HepG2 (cell line): ENCODE data around the gene ST8SIA1. TPM values are rescaled to one million over a fixed set of nuclear protein-coding genes. Genes with fewer than 3 reads are reported as not detected.

Source experiments
- ATAC-seq: fragments of 200-7000 bp; cut with Tn5 transposase; 3 replicates; pipeline ENCODE4 v1.9.1; 2020; ENCODE audit warnings: mild to moderate bottlenecking, moderate library complexity
- BruUV-seq: library from RNA; stranded (reverse); fragments of 400-500 nt; replicated peaks from 2 replicates; lab custom pipeline; 2021; lab: Mats Ljungman, UMichigan
- CTCF ChIA-PET: fragments of 300-600 bp; formaldehyde crosslinking; extraction: SDS; loops from one replicate; lab custom pipeline; 2021; ENCODE audit warnings: low total read pairs, inconsistent platforms, low intra/inter-chr PET ratio; lab: Yijun Ruan, JAX
- POLR2A ChIA-PET: fragments of 350-600 bp; sonication (Branson Sonifier 250); formaldehyde crosslinking; loops from one replicate; lab custom pipeline; 2020; ENCODE audit warnings: antibody characterized with exemption, inconsistent platforms; lab: Yijun Ruan, JAX
- DNase-seq: peaks from one replicate; pipeline ENCODE4 v3.0.0-alpha.2; 2015; ENCODE audit warnings: low spot score
- FAIRE-seq: peaks from 3 replicates; lab custom pipeline; 2011; peaks lifted over from hg19 to GRCh38; lab: Jason Lieb, UNC
- H2AFZ ChIP-seq: one replicate; pipeline ENCODE4 v1.6.1; 2011; ENCODE audit warnings: low read length, inconsistent platforms
- H3K27ac ChIP-seq: fragments of 300-600 bp; 3 replicates; pipeline ENCODE4 v1.8.0; 2011; ENCODE audit warnings: mixed run types, mild to moderate bottlenecking, mixed read lengths, low read length, inconsistent platforms; ENCODE audit not compliant: insufficient read depth; ENCODE audit errors: extremely low read length
- H3K27me3 ChIP-seq, 2 experiments: fragments of 200-600 bp in 1 of 2; 2 replicates in 1 of 2; 3 replicates in 1 of 2; pipeline versions ENCODE4 v1.6.0 to v1.8.0; 2011; ENCODE audit warnings: low read length in 2 of 2, mild to moderate bottlenecking in 2 of 2, moderate library complexity in 2 of 2, inconsistent platforms in 1 of 2; ENCODE audit not compliant: insufficient read depth in 2 of 2, control insufficient read depth in 1 of 2
- H3K36me3 ChIP-seq, 2 experiments: fragments of 200-600 bp in 1 of 2; replicated peaks in 1 of 2; 2 replicates in 1 of 2; 3 replicates in 1 of 2; pipeline versions ENCODE4 v1.5.1 to v1.8.0; 2011; ENCODE audit warnings: low read length in 2 of 2, inconsistent platforms in 1 of 2; ENCODE audit not compliant: insufficient read depth in 2 of 2, control insufficient read depth in 1 of 2
- H3K4me1 ChIP-seq: 2 replicates; pipeline ENCODE4 v1.5.1; 2012; ENCODE audit warnings: low read length, inconsistent platforms; ENCODE audit not compliant: insufficient read depth
- H3K4me2 ChIP-seq: 2 replicates; pipeline ENCODE4 v1.6.0; 2011; ENCODE audit warnings: low read depth, low read length, inconsistent platforms
- H3K4me3 ChIP-seq, 3 experiments: fragments of 200-600 bp in 1 of 3; sonication (generic), shearing (Covaris generic) in 1 of 3; replicated peaks in 1 of 3; 2 replicates each; pipeline ENCODE4 v1.5.1; 2011 to 2016; ENCODE audit warnings: low read length in 3 of 3, inconsistent platforms in 2 of 3, low read depth in 2 of 3, mild to moderate bottlenecking in 2 of 3, control low read depth in 1 of 3, mixed read lengths in 1 of 3; ENCODE audit not compliant: insufficient read depth in 1 of 3
- H3K79me2 ChIP-seq: one replicate; pipeline ENCODE4 v1.6.1; 2011; ENCODE audit warnings: low read length, inconsistent platforms; ENCODE audit not compliant: insufficient read depth
- H3K9ac ChIP-seq: 2 replicates; pipeline ENCODE4 v1.6.0; 2011; ENCODE audit warnings: mild to moderate bottlenecking, low read depth, low read length, inconsistent platforms; ENCODE audit not compliant: insufficient read depth
- H3K9me3 ChIP-seq: 2 replicates; pipeline ENCODE4 v1.5.1; 2012; ENCODE audit warnings: mild to moderate bottlenecking, low read length
- H4K20me1 ChIP-seq: 2 replicates; pipeline ENCODE4 v1.6.0; 2011; ENCODE audit warnings: inconsistent platforms, mild to moderate bottlenecking, low read length, moderate library complexity; ENCODE audit not compliant: insufficient read depth
- FOXM1 ChIP-seq: sonication (generic); formaldehyde crosslinking; IDR thresholded peaks from 2 replicates; pipeline ENCODE4 v1.5.0; 2020; ENCODE audit warnings: missing genetic modification reagents
- MATR3 ChIP-seq: sonication (generic); formaldehyde crosslinking; IDR thresholded peaks from 2 replicates; pipeline ENCODE4 v1.4.0; 2020; ENCODE audit warnings: missing genetic modification reagents
- NR2F1 ChIP-seq, 2 experiments: fragments of 450-650 bp in 1 of 2; formaldehyde crosslinking in 1 of 2; IDR thresholded peaks; 2 replicates each; pipeline versions ENCODE4 v1.5.0 to v1.6.1; 2016 to 2020; ENCODE audit warnings: mild to moderate bottlenecking in 1 of 2, missing compliant biosample characterization in 1 of 2, missing genetic modification reagents in 1 of 2, moderate library complexity in 1 of 2
- PAF1 ChIP-seq: IDR thresholded peaks from 2 replicates; pipeline ENCODE4 v1.6.1; 2016; ENCODE audit warnings: missing genetic modification reagents, missing compliant biosample characterization
- PHF21A ChIP-seq: sonication (generic); formaldehyde crosslinking; IDR thresholded peaks from 2 replicates; pipeline ENCODE4 v1.5.0; 2020; ENCODE audit warnings: mild to moderate bottlenecking, missing genetic modification reagents
- RBFOX2 ChIP-seq: fragments of 200-400 bp; formaldehyde crosslinking; IDR thresholded peaks from 2 replicates; pipeline ENCODE4 v1.6.1; 2017; ENCODE audit warnings: low read depth, mild to moderate bottlenecking, low read length
- SALL2 ChIP-seq: sonication (generic); formaldehyde crosslinking; IDR thresholded peaks from 2 replicates; pipeline ENCODE4 v1.8.1; 2023; ENCODE audit warnings: mild to moderate bottlenecking, missing genetic modification reagents, inconsistent platforms
- SMAD9 ChIP-seq: sonication (generic); formaldehyde crosslinking; IDR thresholded peaks from 2 replicates; pipeline ENCODE4 v1.5.1; 2020; ENCODE audit warnings: mild to moderate bottlenecking, missing genetic modification reagents
- SMARCC2 ChIP-seq: fragments of 450-650 bp; IDR thresholded peaks from 2 replicates; pipeline ENCODE4 v1.6.1; 2017; ENCODE audit warnings: antibody characterized with exemption, mild to moderate bottlenecking
- SP4 ChIP-seq: sonication (generic); formaldehyde crosslinking; IDR thresholded peaks from 2 replicates; pipeline ENCODE4 v1.8.1; 2023; ENCODE audit warnings: mild to moderate bottlenecking, missing genetic modification reagents
- TAF15 ChIP-seq: fragments of 200-400 bp; formaldehyde crosslinking; IDR thresholded peaks from one replicate; pipeline ENCODE4 v1.6.1; 2018; ENCODE audit warnings: mild to moderate bottlenecking, low read depth, low read length; ENCODE audit not compliant: poor library complexity, severe bottlenecking
- TBX3 ChIP-seq: fragments of 450-650 bp; IDR thresholded peaks from 2 replicates; pipeline ENCODE4 v1.6.1; 2017; ENCODE audit warnings: antibody characterized with exemption, mild to moderate bottlenecking, inconsistent platforms, borderline replicate concordance
- ZFP36 ChIP-seq: fragments of 150-350 bp; IDR thresholded peaks from 2 replicates; pipeline ENCODE4 v1.6.1; 2018; ENCODE audit warnings: borderline replicate concordance, low read length, low read depth; ENCODE audit not compliant: partially characterized antibody
- ZFP36L2 ChIP-seq: sonication (generic); formaldehyde crosslinking; IDR thresholded peaks from 2 replicates; pipeline ENCODE4 v1.4.0; 2020; ENCODE audit warnings: missing genetic modification reagents
- ZNF234 ChIP-seq: sonication (generic); formaldehyde crosslinking; conservative IDR thresholded peaks from 2 replicates; pipeline ENCODE4 v1.5.1; 2020; ENCODE audit warnings: mild to moderate bottlenecking, missing genetic modification reagents
- ZNF30 ChIP-seq: sonication (generic); formaldehyde crosslinking; IDR thresholded peaks from 2 replicates; pipeline ENCODE4 v1.5.0; 2020; ENCODE audit warnings: mild to moderate bottlenecking, missing genetic modification reagents
- ZNF382 ChIP-seq: sonication (generic); formaldehyde crosslinking; IDR thresholded peaks from 2 replicates; pipeline ENCODE4 v1.5.0; 2020; ENCODE audit warnings: missing genetic modification reagents, mild to moderate bottlenecking, borderline replicate concordance
- ZNF383 ChIP-seq: sonication (generic); formaldehyde crosslinking; IDR thresholded peaks from 2 replicates; pipeline ENCODE4 v1.4.0; 2020; ENCODE audit warnings: missing genetic modification reagents, mild to moderate bottlenecking, borderline replicate concordance
- ZNF670 ChIP-seq: sonication (generic); formaldehyde crosslinking; IDR thresholded peaks from 2 replicates; pipeline ENCODE4 v1.8.0; 2022; ENCODE audit warnings: mild to moderate bottlenecking, missing genetic modification reagents, borderline replicate concordance
- ZNF766 ChIP-seq: sonication (generic); formaldehyde crosslinking; IDR thresholded peaks from 2 replicates; pipeline ENCODE4 v1.5.0; 2020; ENCODE audit warnings: missing genetic modification reagents, borderline replicate concordance
- WGBS: methylation state at CpG from one replicate; pipeline ENCODE4 v1.1.6; 2017; ENCODE audit warnings: low lambda C conversion rate; 5-methylcytosine and 5-hydroxymethylcytosine counted together
- in situ Hi-C: cut with HindIII; loops from 2 replicates; pipeline ENCODE4 v1.10.0; 2017; ENCODE audit warnings: low pct_unique_long_range_greater_than_20kb; ENCODE audit not compliant: extremely low pct_ligation_motif_present
- intact Hi-C: fragments of 100-400 bp; cut with micrococcal nuclease; formaldehyde crosslinking; loops from one replicate; pipeline ENCODE4 v1.10.0; 2022; ENCODE audit not compliant: unreplicated experiment
- polyA plus RNA-seq, 8 experiments: library from polyadenylated mRNA; depleted of rRNA in 3 of 8; stranded (reverse) in 7 of 8; unstranded in 1 of 8; fragments of >200 nt; fragmentation: Illumina TruSeq in 4 of 8; extraction: Trizol in 4 of 8; gene quantifications; 2 replicates each; pipeline versions ENCODE4 v1.2.1 to v1.2.3, GENCODE V29; 2011 to 2016; ENCODE audit warnings: low read depth in 4 of 8, missing spikeins in 1 of 8, mixed read lengths in 1 of 8; ENCODE audit not compliant: insufficient read depth in 1 of 8
- total RNA-seq, 5 experiments: library from RNA; depleted of rRNA; stranded (reverse); fragments of >200 nt; fragmentation: Illumina TruSeq; extraction: Trizol; gene quantifications; 2 replicates each; pipeline ENCODE4 v1.2.3, GENCODE V29; 2016; ENCODE audit warnings: low read depth in 1 of 5
- TF ChIP-seq, protein P1 (sequence below): IDR thresholded peaks from 2 replicates; pipeline ENCODE4 v1.6.1; 2016; ENCODE audit warnings: missing genetic modification reagents, missing compliant biosample characterization

Gene ST8SIA1
- total and polyA plus RNA-seq, 2 of the 13 experiments (the other 11 are each of a cell fraction or from before 2014, with no cell fraction given), result not detected

DNA sequence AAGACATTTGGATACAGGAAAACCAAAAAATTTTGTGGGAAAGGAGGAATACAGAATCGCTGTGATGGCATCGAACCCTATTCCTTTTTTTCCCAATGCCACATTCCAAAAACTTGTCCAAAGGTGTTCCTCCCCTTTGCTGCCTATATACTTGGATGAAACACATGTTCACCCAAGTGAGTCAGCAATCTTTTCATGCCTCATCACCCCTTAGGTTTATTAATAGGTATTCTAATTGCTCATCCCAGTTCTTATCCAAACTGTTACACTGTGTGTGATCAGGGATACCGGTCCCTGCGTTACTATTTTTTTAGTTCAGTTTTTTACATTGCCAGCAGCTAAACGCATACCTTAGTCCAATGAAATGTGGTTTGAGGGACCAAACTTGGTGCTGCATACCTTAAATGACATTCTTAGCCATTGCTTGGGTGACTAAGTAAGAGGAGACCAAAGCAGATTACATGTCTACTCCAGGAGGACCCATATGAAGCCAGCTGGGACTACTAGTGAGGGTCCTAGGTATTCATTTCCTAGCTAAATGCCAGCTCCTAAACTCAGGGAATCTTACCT is 20.6 kb upstream of the ST8SIA1 start:
- under 1% methylated on average over 5 of the region's 5 CpGs for WGBS

DNA sequence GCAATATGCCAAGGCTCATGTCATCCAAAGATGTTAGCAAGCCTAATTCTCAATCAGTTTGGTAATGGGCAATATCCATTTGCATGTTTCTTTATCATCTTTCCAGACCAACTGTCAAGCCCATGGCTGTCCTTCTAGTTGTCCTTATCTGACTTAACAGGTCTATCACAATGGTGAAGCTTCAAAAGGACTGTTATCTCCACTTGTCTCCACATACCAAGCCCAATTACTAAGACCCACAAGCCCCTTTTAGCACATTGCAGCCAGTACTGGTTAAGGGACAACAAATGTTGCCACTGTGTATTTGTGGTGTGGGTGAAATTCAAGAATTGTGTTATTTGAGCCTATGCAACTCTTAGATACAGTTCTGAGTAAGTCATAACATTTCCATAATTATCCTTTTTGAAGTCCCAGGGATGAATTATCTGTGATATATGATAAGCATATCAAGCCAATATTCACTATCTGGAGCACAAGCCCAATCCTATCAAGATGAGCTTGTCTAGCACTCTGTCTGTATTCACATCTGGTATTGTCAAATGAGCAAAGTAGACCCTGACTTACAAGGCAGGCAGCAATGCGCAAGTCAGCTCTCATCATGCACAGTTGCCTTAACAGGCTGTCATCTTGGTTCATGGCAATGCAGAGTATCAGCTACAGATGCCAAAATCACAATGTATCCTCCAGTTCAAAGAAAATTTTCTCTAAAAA is 19.3 kb upstream of the ST8SIA1 start:
- Histone ChIP-seq H3K36me3 (no peaks in the 10 kb centered on the region), H3K79me2 (no peaks in the 10 kb centered on the region), H3K27me3 (no peaks in the 10 kb centered on the region), H3K4me2 (no peak overlapping the region), H3K4me1 (no peaks in the 10 kb centered on the region), H4K20me1 (no peaks in the 10 kb centered on the region)
- in situ Hi-C loops, result no loop called here
- no peak for DNase-seq
- no TSS peak for BruUV-seq
- POLR2A ChIA-PET, result no interaction called here
- FAIRE-seq, result no peak
- intact Hi-C loops, result no loop called here
- 0% methylated on average over 1 of the region's 1 CpG for WGBS
- TF ChIP-seq SP4, result no peak
- TF ChIP-seq PAF1, result no peak
- TF ChIP-seq ZNF670 (CRISPR knock-in tag), result no peak
- TF ChIP-seq NR2F1 (CRISPR knock-in tag; IDR thresholded peaks at IDR 0.05), result no peak
- no peak for TF ChIP-seq ZNF382
- no peak for TF ChIP-seq ZNF383 (CRISPR knock-in tag)
- no peak for TF ChIP-seq MATR3 (CRISPR knock-in tag)
- TF ChIP-seq SMARCC2, result no peak
- no peak for TF ChIP-seq PHF21A (CRISPR knock-in tag)
- no peak for TF ChIP-seq ZNF766
- TF ChIP-seq ZFP36, result no peak
- TF ChIP-seq, all 625 proteins: peak for 0
- Histone ChIP-seq H2AFZ (no peak overlapping the region), H3K9ac (no peak overlapping the region), H3K4me3 (no peak overlapping the region), H3K27ac (no peak overlapping the region), H3K9me3 (no peaks in the 10 kb centered on the region)
- ATAC-seq, result no peak
- CTCF ChIA-PET, result no interaction called here

More for the DNA sequence above, 20.6 kb upstream of the ST8SIA1 start:
- no peaks in the 10 kb centered on the region for H4K20me1 ChIP-seq
- CTCF ChIA-PET, result no interaction called here
- H3K36me3 ChIP-seq, result no peaks in the 10 kb centered on the region
- no peak for FAIRE-seq
- POLR2A ChIA-PET, result no interaction called here
- no peak overlapping the region for H3K9ac ChIP-seq
- BruUV-seq, result no TSS peak
- in situ Hi-C loops, result no loop called here
- DNase-seq, result no peak
- no peaks in the 10 kb centered on the region for H3K4me1 ChIP-seq
- H3K4me2 ChIP-seq, result no peak overlapping the region
- no peak overlapping the region for H3K27ac ChIP-seq
- ATAC-seq, result no peak
- H3K4me3 ChIP-seq, result no peak overlapping the region
- TF ChIP-seq ZNF234 (CRISPR knock-in tag), result no peak
- no peak for TF ChIP-seq SALL2 (CRISPR knock-in tag)
- TF ChIP-seq ZNF30 (CRISPR knock-in tag), result no peak
- no peak for TF ChIP-seq FOXM1 (CRISPR knock-in tag)
- no peak for TF ChIP-seq TBX3
- no peak for TF ChIP-seq SMAD9 (CRISPR knock-in tag)
- no peak for TF ChIP-seq RBFOX2
- TF ChIP-seq TAF15, result no peak
- TF ChIP-seq, protein P1, sequence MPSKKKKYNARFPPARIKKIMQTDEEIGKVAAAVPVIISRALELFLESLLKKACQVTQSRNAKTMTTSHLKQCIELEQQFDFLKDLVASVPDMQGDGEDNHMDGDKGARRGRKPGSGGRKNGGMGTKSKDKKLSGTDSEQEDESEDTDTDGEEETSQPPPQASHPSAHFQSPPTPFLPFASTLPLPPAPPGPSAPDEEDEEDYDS (CRISPR knock-in tag), result no peak
- no peak for TF ChIP-seq ZFP36L2 (CRISPR knock-in tag)
- no peak overlapping the region for H2AFZ ChIP-seq
- H3K79me2 ChIP-seq, result no peaks in the 10 kb centered on the region
- intact Hi-C loops, result no loop called here
- no peaks in the 10 kb centered on the region for H3K27me3 ChIP-seq
- no peaks in the 10 kb centered on the region for H3K9me3 ChIP-seq
